NB4 (cell line): ENCODE measurements around the gene MPC1.

Source experiments
- CTCF ChIP-seq: IDR thresholded peaks from one replicate; pipeline ENCODE4 v1.5.1; 2012; ENCODE audit warnings: low read depth, low read length
- POLR2A ChIP-seq: IDR thresholded peaks from 2 replicates; pipeline ENCODE4 v1.6.1; 2011; ENCODE audit warnings: mild to moderate bottlenecking; ENCODE audit not compliant: insufficient read length; ENCODE audit errors: extremely low read depth

- TF ChIP-seq CTCF (no peak), POLR2A (no peak)
Measured at GRCh38 chr6:166388290-166389004, 5.7 kb upstream of the MPC1 start.
